CD8-positive, alpha-beta memory T cell (primary cell): ENCODE measurements around the gene SLC45A1. TPM values are rescaled to one million over a fixed set of nuclear protein-coding genes. Genes with fewer than 3 reads are reported as not detected.
A peak's percentile ranks its signal among the peaks of the same experiment; 100 is the strongest.

Experiments
- CTCF ChIA-PET: fragments of 350-600 bp; sonication (Branson Sonifier 250); formaldehyde crosslinking; loops from one replicate; lab custom pipeline; 2021; ENCODE audit warnings: antibody characterized with exemption; lab: Charles Lee
- POLR2A ChIA-PET: fragments of 350-600 bp; sonication (Branson Sonifier 250); formaldehyde crosslinking; loops from one replicate; lab custom pipeline; 2021; ENCODE audit warnings: antibody characterized with exemption; lab: Charles Lee
- DNase-seq, 5 donors: peaks; one replicate each; pipeline versions ENCODE4 v3.0.0 to v3.0.0-alpha.2; 2020 to 2022; ENCODE audit warnings: mixed read lengths in 1 of 5
- H3K27ac ChIP-seq: one replicate; pipeline ENCODE4 v1.7.0; 2013; ENCODE audit warnings: low read depth, mild to moderate bottlenecking, low read length, moderate library complexity
- H3K27me3 ChIP-seq: 2 replicates; pipeline ENCODE4 v1.7.0; 2013; ENCODE audit warnings: low read length, mild to moderate bottlenecking; ENCODE audit not compliant: insufficient read depth, poor library complexity, severe bottlenecking
- H3K36me3 ChIP-seq: 2 replicates; pipeline ENCODE4 v1.7.0; 2013; ENCODE audit warnings: mild to moderate bottlenecking, low read length, moderate library complexity; ENCODE audit not compliant: insufficient read depth
- H3K4me1 ChIP-seq: 2 replicates; pipeline ENCODE4 v1.7.0; 2013; ENCODE audit warnings: mild to moderate bottlenecking, low read length, moderate library complexity; ENCODE audit not compliant: insufficient read depth
- H3K4me3 ChIP-seq: 2 replicates; pipeline ENCODE4 v1.7.0; 2013; ENCODE audit warnings: mild to moderate bottlenecking, low read length
- H3K9me3 ChIP-seq: 2 replicates; pipeline ENCODE4 v1.7.0; 2013; ENCODE audit warnings: mild to moderate bottlenecking, low read length
- H3K27ac Mint-ChIP-seq, 8 donors: one replicate each; pipeline ENCODE4 v1.8.0; 2020 to 2021; ENCODE audit warnings: mixed read lengths in 8 of 8, mild to moderate bottlenecking in 6 of 8, inconsistent platforms in 3 of 8, moderate library complexity in 3 of 8
- H3K27me3 Mint-ChIP-seq, 2 donors: one replicate each; pipeline ENCODE4 v1.8.0; 2020 to 2021; ENCODE audit warnings: mixed read lengths in 2 of 2, mild to moderate bottlenecking in 1 of 2, moderate library complexity in 1 of 2
- H3K36me3 Mint-ChIP-seq, 3 donors: one replicate each; pipeline ENCODE4 v1.8.0; 2020 to 2021; ENCODE audit warnings: mixed read lengths in 3 of 3, inconsistent platforms in 1 of 3, mild to moderate bottlenecking in 1 of 3
- H3K4me1 Mint-ChIP-seq, 3 donors: one replicate each; pipeline ENCODE4 v1.8.0; 2020 to 2021; ENCODE audit warnings: mixed read lengths in 3 of 3, inconsistent platforms in 1 of 3, mild to moderate bottlenecking in 1 of 3
- H3K4me3 Mint-ChIP-seq, 7 donors: one replicate each; pipeline ENCODE4 v1.8.0; 2020 to 2021; ENCODE audit warnings: mixed read lengths in 7 of 7, mild to moderate bottlenecking in 6 of 7, moderate library complexity in 4 of 7, inconsistent platforms in 2 of 7
- H3K9me3 Mint-ChIP-seq, 5 donors: one replicate each; pipeline ENCODE4 v1.8.0; 2020 to 2022; ENCODE audit warnings: mixed read lengths in 5 of 5, mild to moderate bottlenecking in 3 of 5, moderate library complexity in 2 of 5, inconsistent platforms in 1 of 5
- polyA plus RNA-seq: library from polyadenylated mRNA; unstranded; fragments of 300-500 nt; fragmentation: Illumina TruSeq; gene quantifications from one replicate; pipeline ENCODE4 v1.2.3, GENCODE V29; 2021
- total RNA-seq, 2 experiments: library from RNA; stranded (reverse); gene quantifications; one replicate each; pipeline ENCODE4 v1.2.3, GENCODE V29; 2021

Gene SLC45A1
- total and polyA plus RNA-seq, 3 experiments from 2014 or later = 0.31 to 0.70 (median 0.58) TPM

GRCh38 chr1:8349961-8350360, 32.0 kb downstream of the SLC45A1 start:
- no peaks in the 10 kb centered on the region for H3K9me3 Mint-ChIP-seq
- Histone ChIP-seq H3K4me3 (no peak overlapping the region), H3K27ac (no peak overlapping the region), H3K27me3 (no peaks in the 10 kb centered on the region), H3K9me3 (no peaks in the 10 kb centered on the region), H3K4me1 (peaks cover 5% of the 10 kb centered on the region), H3K36me3 (peaks cover 7% of the 10 kb centered on the region)
- peaks cover 0 to 21% (median 4%) of the 10 kb centered on the region in 3 donors for H3K36me3 Mint-ChIP-seq
- ChIA-PET POLR2A (no interaction called here), CTCF (interaction anchor here (0.9 to 8.3 kb wide), 8 partner anchors 10 to 371 kb away, joined by 3 to 83 read pairs (median 9); no protein-coding TSS in a partner anchor)
- peaks cover 3 to 4% of the 10 kb centered on the region in 2 donors for H3K27me3 Mint-ChIP-seq
- peaks cover 2 to 4% (median 4%) of the 10 kb centered on the region in 3 donors for H3K4me1 Mint-ChIP-seq
- no peak overlapping the region for H3K4me3 Mint-ChIP-seq
- no peak for DNase-seq
- H3K27ac Mint-ChIP-seq = no peak overlapping the region

GRCh38 chr1:8350914-8351684, 33.2 kb downstream of the SLC45A1 start:
- POLR2A ChIA-PET = no interaction called here
- DNase-seq = no peak
- peak overlapping the region in 1 of 8 donors; percentile 43 for H3K27ac Mint-ChIP-seq
- peaks cover 2 to 4% (median 4%) of the 10 kb centered on the region in 3 donors for H3K4me1 Mint-ChIP-seq
- H3K9me3 ChIP-seq = no peaks in the 10 kb centered on the region
- peaks cover 3 to 4% of the 10 kb centered on the region in 2 donors for H3K27me3 Mint-ChIP-seq
- H3K36me3 ChIP-seq = peaks cover 18% of the 10 kb centered on the region
- H3K9me3 Mint-ChIP-seq = no peaks in the 10 kb centered on the region
- no peak overlapping the region for H3K4me3 Mint-ChIP-seq
- H3K4me1 ChIP-seq = peaks cover 5% of the 10 kb centered on the region
- no peak overlapping the region for H3K27ac ChIP-seq
- H3K4me3 ChIP-seq = no peak overlapping the region
- CTCF ChIA-PET = interaction anchor here (1.1 to 8.3 kb wide), 6 partner anchors 8 to 375 kb away, joined by 3 to 83 read pairs (median 9); no protein-coding TSS in a partner anchor
- peaks cover 0 to 32% (median 5%) of the 10 kb centered on the region in 3 donors for H3K36me3 Mint-ChIP-seq
- no peaks in the 10 kb centered on the region for H3K27me3 ChIP-seq

GRCh38 chr1:8351693-8352470, 34.0 kb downstream of the SLC45A1 start:
- CTCF ChIA-PET = interaction anchor here (1.1 to 8.3 kb wide), 5 partner anchors 14 to 376 kb away, joined by 3 to 83 read pairs (median 4); no protein-coding TSS in a partner anchor
- Mint-ChIP-seq H3K9me3 (no peaks in the 10 kb centered on the region), H3K27ac (peak overlapping the region in 4 of 8 donors; percentile 17 to 33 (median 28)), H3K27me3 (peaks cover 3 to 4% of the 10 kb centered on the region in 2 donors), H3K4me3 (no peak overlapping the region), H3K36me3 (peaks cover 3 to 40% (median 8%) of the 10 kb centered on the region in 3 donors), H3K4me1 (peaks cover 2 to 4% (median 4%) of the 10 kb centered on the region in 3 donors)
- DNase-seq = no peak
- peaks cover 5% of the 10 kb centered on the region for H3K4me1 ChIP-seq
- POLR2A ChIA-PET = interaction anchor here (0.6 kb wide), 1 partner anchor 369 kb away, joined by 3 read pairs; no protein-coding TSS in a partner anchor
- H3K27me3 ChIP-seq = no peaks in the 10 kb centered on the region
- peaks cover 25% of the 10 kb centered on the region for H3K36me3 ChIP-seq
- no peaks in the 10 kb centered on the region for H3K9me3 ChIP-seq
- H3K27ac ChIP-seq = no peak overlapping the region
- H3K4me3 ChIP-seq = no peak overlapping the region

GRCh38 chr1:8352471-8352845, 34.5 kb downstream of the SLC45A1 start:
- Mint-ChIP-seq H3K27me3 (peaks cover 3 to 4% of the 10 kb centered on the region in 2 donors), H3K4me3 (no peak overlapping the region), H3K36me3 (peaks cover 6 to 46% (median 9%) of the 10 kb centered on the region in 3 donors), H3K27ac (peak overlapping the region in 3 of 8 donors; percentile 17 to 33 (median 29)), H3K9me3 (no peaks in the 10 kb centered on the region), H3K4me1 (peaks cover 2 to 4% (median 4%) of the 10 kb centered on the region in 3 donors)
- ChIA-PET CTCF (interaction anchor here (1.1 to 8.3 kb wide), 2 partner anchors 13 to 340 kb away, joined by 4 to 83 read pairs; no protein-coding TSS in a partner anchor), POLR2A (interaction anchor here (0.6 kb wide), 1 partner anchor 370 kb away, joined by 3 read pairs; no protein-coding TSS in a partner anchor)
- Histone ChIP-seq H3K27me3 (no peaks in the 10 kb centered on the region), H3K9me3 (no peaks in the 10 kb centered on the region), H3K27ac (no peak overlapping the region), H3K36me3 (peaks cover 31% of the 10 kb centered on the region), H3K4me1 (peaks cover 5% of the 10 kb centered on the region), H3K4me3 (no peak overlapping the region)
- no peak for DNase-seq

GRCh38 chr1:8352886-8353785, 35.2 kb downstream of the SLC45A1 start:
- peaks cover 5% of the 10 kb centered on the region for H3K4me1 ChIP-seq
- Mint-ChIP-seq H3K9me3 (peaks cover 0 to 1% (median 0%) of the 10 kb centered on the region in 5 donors), H3K4me3 (no peak overlapping the region), H3K36me3 (peaks cover 9 to 53% (median 9%) of the 10 kb centered on the region in 3 donors), H3K27ac (peak overlapping the region in 4 of 8 donors; percentile 11 to 59 (median 31)), H3K27me3 (peaks cover 3 to 4% of the 10 kb centered on the region in 2 donors), H3K4me1 (peaks cover 2 to 4% (median 4%) of the 10 kb centered on the region in 3 donors)
- H3K27me3 ChIP-seq = no peaks in the 10 kb centered on the region
- no peak for DNase-seq
- H3K36me3 ChIP-seq = peaks cover 36% of the 10 kb centered on the region
- POLR2A ChIA-PET = interaction anchor here (0.6 kb wide), 1 partner anchor 370 kb away, joined by 3 read pairs; no protein-coding TSS in a partner anchor
- H3K9me3 ChIP-seq = no peaks in the 10 kb centered on the region
- H3K4me3 ChIP-seq = no peak overlapping the region
- CTCF ChIA-PET = interaction anchor here (1.1 to 8.3 kb wide), 2 partner anchors 13 to 340 kb away, joined by 4 to 83 read pairs; no protein-coding TSS in a partner anchor
- no peak overlapping the region for H3K27ac ChIP-seq

GRCh38 chr1:8354038-8354437, 36.1 kb downstream of the SLC45A1 start:
- Histone ChIP-seq H3K4me3 (no peak overlapping the region), H3K9me3 (no peaks in the 10 kb centered on the region), H3K27ac (no peak overlapping the region), H3K4me1 (no peaks in the 10 kb centered on the region), H3K27me3 (no peaks in the 10 kb centered on the region), H3K36me3 (peaks cover 37% of the 10 kb centered on the region)
- no peak overlapping the region for H3K4me3 Mint-ChIP-seq
- peaks cover 0 to under 1% (median under 1%) of the 10 kb centered on the region in 3 donors for H3K4me1 Mint-ChIP-seq
- ChIA-PET POLR2A (no interaction called here), CTCF (no interaction called here)
- no peak for DNase-seq
- peaks cover 0 to under 1% of the 10 kb centered on the region in 2 donors for H3K27me3 Mint-ChIP-seq
- no peak overlapping the region for H3K27ac Mint-ChIP-seq
- peaks cover 9 to 62% (median 9%) of the 10 kb centered on the region in 3 donors for H3K36me3 Mint-ChIP-seq
- peaks cover 0 to 1% (median 0%) of the 10 kb centered on the region in 5 donors for H3K9me3 Mint-ChIP-seq
